PC-9 (cell line): ENCODE measurements around the gene SIT1.

Experiments used
- CTCF ChIP-seq: fragments of 200-600 bp; sonication (generic); conservative IDR thresholded peaks from 2 replicates; pipeline ENCODE4 v1.6.1; 2017; ENCODE audit warnings: mixed run types, antibody characterized with exemption, mild to moderate bottlenecking, moderate library complexity
- EZH2 ChIP-seq: fragments of 200-600 bp; sonication (generic); IDR thresholded peaks from 2 replicates; pipeline ENCODE4 v1.8.0; 2017; ENCODE audit warnings: antibody characterized with exemption, low read depth

- no peak for TF ChIP-seq CTCF
- TF ChIP-seq EZH2 = no peak
Observed at GRCh38 chr9:35690614-35691333, 40.0 kb upstream of the SIT1 start.
